GM19238 (cell line): ENCODE measurements around the gene WDR6.

ENCODE experiments used
- DNase-seq: peaks from one replicate; pipeline ENCODE4 v3.0.0; 2011; ENCODE audit warnings: low spot score; ENCODE audit not compliant: insufficient read length

Gene WDR6

GRCh38 chr3:49007068-49007770, at the start of gene WDR6:
Gene WDR6, plus strand, starts transcription at chr3:49007391. Its CDS starts 41 bp downstream, at chr3:49007432.
- DNase-seq, result peak; percentile 95

GRCh38 chr3:48960841-48961413, 46.3 kb upstream of the WDR6 start:
- DNase-seq, result no peak

GRCh38 chr3:48962340-48962739, 44.9 kb upstream of the WDR6 start:
- DNase-seq, result no peak

DNA sequence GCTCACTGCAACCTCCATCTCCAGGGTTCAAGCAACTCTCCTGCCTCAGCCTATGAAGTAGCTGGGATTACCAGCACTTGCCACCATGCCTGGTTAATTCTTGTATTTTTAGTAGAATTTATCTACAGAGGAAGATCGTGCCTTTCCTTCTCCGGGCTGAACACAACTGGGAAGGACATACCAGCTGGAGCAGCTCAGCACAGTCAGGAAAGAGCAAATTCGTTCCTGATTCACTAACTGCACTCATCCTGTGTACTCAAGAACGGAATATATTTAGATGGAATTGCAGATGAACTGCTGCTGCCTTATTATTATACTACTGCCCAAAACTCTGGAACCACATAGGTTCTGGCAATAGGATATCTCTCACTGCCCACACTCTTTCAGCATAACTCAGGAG, 44.3 kb upstream of the WDR6 start:
- DNase-seq, result no peak

DNA sequence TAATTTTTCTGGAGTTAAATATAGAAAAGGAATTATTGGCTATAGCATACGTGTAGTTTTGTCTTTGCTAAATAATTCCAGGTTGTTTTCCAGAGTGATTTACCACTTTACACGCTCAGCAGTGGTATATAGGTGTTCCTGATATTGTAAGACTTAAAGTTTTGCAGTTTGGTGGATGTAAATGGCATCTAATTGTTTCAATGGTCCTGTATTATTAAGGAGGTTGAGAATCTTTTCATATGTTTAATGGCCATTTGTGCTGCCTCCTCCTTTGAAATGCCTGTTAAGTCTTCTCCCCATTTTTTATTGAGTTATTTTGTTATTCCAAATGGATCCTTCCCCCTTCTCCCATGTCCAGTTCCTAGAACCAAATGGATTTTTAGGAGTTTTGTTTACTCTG, 43.6 kb upstream of the WDR6 start:
- DNase-seq, result no peak

- DNase-seq, result no peak
Observed at GRCh38 chr3:48966367-48966766, 40.8 kb upstream of the WDR6 start.

- no peak for DNase-seq
Observed at GRCh38 chr3:48966876-48967361, 40.3 kb upstream of the WDR6 start.

DNA sequence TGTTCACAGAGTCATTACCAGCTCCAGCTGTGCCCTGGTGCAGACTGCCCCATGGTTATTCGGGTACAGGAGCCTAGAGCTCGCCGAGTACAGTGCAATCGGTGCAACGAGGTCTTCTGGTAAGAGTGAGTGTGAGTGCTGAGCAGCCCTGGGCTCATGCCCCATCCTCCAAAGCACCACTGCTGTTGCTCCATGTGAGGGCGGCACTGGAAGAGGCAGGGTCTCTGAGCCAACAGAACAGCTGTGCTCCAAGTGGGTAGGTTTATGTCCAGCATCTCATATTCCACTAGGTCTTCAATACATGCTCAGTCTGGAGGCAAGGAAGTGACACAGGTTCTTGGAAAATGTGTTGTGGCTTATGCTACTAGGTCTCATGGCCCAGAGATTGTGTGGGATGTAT, 36.6 kb upstream of the WDR6 start:
- DNase-seq, result no peak

GRCh38 chr3:48974076-48974864, 32.9 kb upstream of the WDR6 start:
- no peak for DNase-seq

DNA sequence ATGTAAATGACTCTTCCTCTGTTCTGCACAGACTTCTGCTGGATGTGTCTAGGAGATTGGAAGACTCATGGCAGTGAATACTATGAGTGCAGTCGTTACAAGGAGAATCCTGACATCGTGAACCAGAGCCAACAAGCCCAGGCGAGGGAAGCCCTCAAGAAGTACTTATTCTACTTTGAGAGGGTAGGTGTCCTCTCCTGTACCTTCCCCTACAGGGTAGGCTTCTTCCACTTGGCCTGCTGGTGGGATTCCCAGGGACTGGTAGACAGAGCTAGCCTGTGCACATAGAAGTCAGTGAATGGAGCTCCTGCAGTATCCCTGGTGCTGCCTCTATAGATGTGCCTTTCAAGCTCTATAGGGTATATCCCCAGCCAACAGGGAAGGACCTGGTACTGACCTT, 27.7 kb upstream of the WDR6 start:
- DNase-seq, result no peak

- DNase-seq, result no peak
Observed at GRCh38 chr3:48980295-48980694, 26.9 kb upstream of the WDR6 start.

GRCh38 chr3:48982016-48982415, 25.2 kb upstream of the WDR6 start:
- DNase-seq, result no peak

- no peak for DNase-seq
Observed at GRCh38 chr3:48982686-48983085, 24.5 kb upstream of the WDR6 start.

DNA sequence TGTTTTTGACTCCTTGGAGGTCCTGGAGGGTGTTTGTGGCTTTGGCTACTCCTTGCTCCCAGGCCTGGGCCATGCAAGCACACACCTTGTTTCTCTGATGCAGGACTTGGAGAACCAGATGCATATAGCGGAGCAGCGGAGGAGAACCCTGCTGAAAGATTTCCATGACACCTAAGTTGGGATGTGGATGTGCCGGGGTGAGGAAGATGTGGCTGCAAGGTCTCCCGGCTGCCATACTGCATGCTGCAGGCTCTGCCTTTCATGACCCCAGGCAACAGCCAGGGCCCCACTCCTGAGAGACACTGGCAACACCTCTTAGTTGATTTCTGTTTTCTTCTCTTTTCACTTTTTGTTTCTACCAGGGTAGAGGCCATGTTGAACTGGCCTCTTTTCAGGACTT, 24.1 kb upstream of the WDR6 start:
- DNase-seq, result no peak

GRCh38 chr3:48984663-48985062, 22.5 kb upstream of the WDR6 start:
- no peak for DNase-seq

GRCh38 chr3:48985831-48986376, 21.3 kb upstream of the WDR6 start:
- no peak for DNase-seq

- DNase-seq, result no peak
Observed at GRCh38 chr3:48989126-48989795, 17.9 kb upstream of the WDR6 start.

- peak; percentile 52 for DNase-seq
Observed at GRCh38 chr3:48989796-48990635, 17.2 kb upstream of the WDR6 start, which contains the start of gene P4HTM. Gene P4HTM, plus strand, starts transcription at chr3:48990241. Its CDS starts 16 bp downstream, at chr3:48990257.

- no peak for DNase-seq
Observed at GRCh38 chr3:48990636-48991469, 16.3 kb upstream of the WDR6 start.
